ENCODE results near the gene MOB3B.
A peak's percentile ranks its signal among the peaks of the same experiment; 100 is the strongest.

MOB3B gene

DNA sequence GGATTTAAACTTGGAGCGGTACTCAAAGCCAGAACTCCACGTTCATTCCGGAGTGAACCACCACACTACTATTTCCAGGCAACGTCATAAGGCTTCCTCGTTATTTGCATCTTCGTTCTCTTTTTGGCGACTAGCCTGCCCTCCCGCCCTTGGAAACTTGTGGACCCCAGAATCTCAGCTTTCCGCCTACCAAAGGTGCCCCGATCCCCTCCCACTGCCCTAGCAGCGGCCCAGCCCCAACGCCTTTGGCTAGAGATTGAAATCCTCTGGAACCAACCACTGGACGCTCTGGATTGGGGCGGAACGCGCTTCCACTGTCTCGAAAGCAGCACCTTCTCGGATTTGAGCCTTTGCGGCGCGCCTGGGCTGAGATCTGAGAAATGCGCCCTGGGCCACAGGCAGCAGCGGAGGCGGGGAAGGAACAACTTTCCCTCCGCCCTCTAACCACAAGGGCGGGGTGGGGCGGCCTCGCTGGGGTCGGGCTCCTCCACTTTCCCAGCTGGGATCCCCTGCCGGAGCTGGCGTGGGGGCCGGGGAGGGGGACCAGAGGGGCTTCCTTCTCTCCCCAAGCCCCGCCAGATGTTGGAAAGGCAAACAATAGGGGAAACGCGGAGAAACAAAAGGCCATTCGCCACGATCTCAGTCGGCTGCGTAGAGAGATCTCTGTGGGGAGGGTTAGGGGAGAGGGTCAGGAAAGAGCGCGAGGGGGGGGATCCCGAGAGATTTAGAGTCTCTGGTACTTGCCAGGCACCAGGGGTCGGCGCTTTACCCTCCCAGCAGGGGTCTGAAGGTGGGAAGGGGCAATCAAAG lies 1.3 kb downstream of the MOB3B start:
- ChIA-PET CTCF (interaction anchor here (0.6 to 1.6 kb wide), 5 partner anchors 12 to 79 kb away, joined by 3 to 6 read pairs (median 3); no protein-coding TSS in a partner anchor), POLR2A (no interaction called here)
- H3K4me1 ChIP-seq (ENCODE audit: control insufficient read depth, insufficient read depth, low read length): 0 out of 2 replicates have a peak, but pooled peaks cover 1% of the 10 kb centered on the region
- H3K4me3 ChIP-seq (ENCODE audit: low read depth, low read length): peak overlapping the region; percentile 75
- H3K9me3 ChIP-seq (ENCODE audit: control insufficient read depth, insufficient read depth, low read depth, low read length): no peaks in the 10 kb centered on the region
- H3K36me3 ChIP-seq (ENCODE audit: control insufficient read depth in 2 of 2, insufficient read depth in 1 of 2, low read length in 2 of 2): no peaks in the 10 kb centered on the region
- H3K27ac ChIP-seq (ENCODE audit: extremely low read depth, low read depth, low read length): peak overlapping the region; percentile 85
- peak; percentile 85 for TF ChIP-seq ZNF398 (tag by site-specific recombination; IDR thresholded peaks at IDR 0.05)
- 0 out of 2 replicates have a peak, but pooled peaks have one; percentile 20 for TF ChIP-seq EGR2 (tag by site-specific recombination; IDR thresholded peaks at IDR 0.05; ENCODE audit: low read depth)
- TF ChIP-seq ZNF449 (tag by site-specific recombination; IDR thresholded peaks at IDR 0.05): no peak
- peak; percentile 65; the same call in 1 of the 2 replicates for TF ChIP-seq ZNF335 (tag by site-specific recombination; conservative IDR thresholded peaks at IDR 0.05)
- TF ChIP-seq ZBTB6 (tag by site-specific recombination; IDR thresholded peaks at IDR 0.05): no peak
- TF ChIP-seq GLIS2 (tag by site-specific recombination; IDR thresholded peaks at IDR 0.05): peak; percentile 80
- TF ChIP-seq ZNF175 (tag by site-specific recombination; IDR thresholded peaks at IDR 0.05): no peak
- peak; percentile 20 for TF ChIP-seq PRDM10 (tag by site-specific recombination; IDR thresholded peaks at IDR 0.05)
- peak; percentile 93 for TF ChIP-seq ZBTB8A (tag by site-specific recombination; IDR thresholded peaks at IDR 0.05)
- no peak for TF ChIP-seq ZFP3 (tag by site-specific recombination; IDR thresholded peaks at IDR 0.05; ENCODE audit: low read depth)
- peak; percentile 75 for TF ChIP-seq SP2 (tag by site-specific recombination; IDR thresholded peaks at IDR 0.05)
- no peak for TF ChIP-seq ZNF837 (tag by site-specific recombination; IDR thresholded peaks at IDR 0.05)
- TF ChIP-seq ZNF394 (tag by site-specific recombination; IDR thresholded peaks at IDR 0.05; ENCODE audit: borderline replicate concordance): no peak
- TF ChIP-seq PRDM6 (tag by site-specific recombination; IDR thresholded peaks at IDR 0.05): no peak
- peak; percentile 49; the same call in 1 of the 2 replicates for TF ChIP-seq KLF1 (tag by site-specific recombination; IDR thresholded peaks at IDR 0.05)
- no peak for TF ChIP-seq ZBTB7A (tag by site-specific recombination; IDR thresholded peaks at IDR 0.05; ENCODE audit: low read depth)
- TF ChIP-seq GLIS1 (tag by site-specific recombination; IDR thresholded peaks at IDR 0.05): peak; percentile 49
- TF ChIP-seq PATZ1 (tag by site-specific recombination; IDR thresholded peaks at IDR 0.05): 0 out of 2 replicates have a peak, but pooled peaks have one; percentile 43
- TF ChIP-seq ZNF214 (tag by site-specific recombination; IDR thresholded peaks at IDR 0.05; ENCODE audit: borderline replicate concordance): no peak
- TF ChIP-seq YY1 (tag by site-specific recombination; IDR thresholded peaks at IDR 0.05): no peak
- peak; percentile 74 for TF ChIP-seq ZNF600 (tag by site-specific recombination; IDR thresholded peaks at IDR 0.05)
- no peak for TF ChIP-seq ZNF768 (tag by site-specific recombination; IDR thresholded peaks at IDR 0.05)
- no peak for TF ChIP-seq ZNF677 (tag by site-specific recombination; IDR thresholded peaks at IDR 0.05)
- no peak for TF ChIP-seq ZNF221 (tag by site-specific recombination; IDR thresholded peaks at IDR 0.05; ENCODE audit: borderline replicate concordance)
- TF ChIP-seq ZNF549 (tag by site-specific recombination; IDR thresholded peaks at IDR 0.05): no peak

All from HEK293 (cell line).